KOPT-K1 (cell line): ENCODE data around the gene LRG1.
"Not testable (repeated sequence)": the region's sequence is repeated elsewhere in the genome, so short reads cannot be mapped to it uniquely, and the experiment has no call there.

Experiments
- H3K27ac ChIP-seq: fragments of 200-600 bp; sonication (generic); 2 replicates; pipeline ENCODE4 v1.5.1; 2016; ENCODE audit warnings: antibody characterized with exemption, mild to moderate bottlenecking, low read depth, low read length; ENCODE audit not compliant: poor library complexity, severe bottlenecking
- H3K36me3 ChIP-seq: fragments of 200-600 bp; sonication (generic); 2 replicates; pipeline ENCODE4 v1.5.1; 2017; ENCODE audit warnings: antibody characterized with exemption, mild to moderate bottlenecking, low read length, moderate library complexity; ENCODE audit not compliant: insufficient read depth
- H3K9me3 ChIP-seq: fragments of 200-600 bp; sonication (generic); 2 replicates; pipeline ENCODE4 v1.5.1; 2017; ENCODE audit warnings: antibody characterized with exemption, low read length, mild to moderate bottlenecking; ENCODE audit not compliant: insufficient read depth, poor library complexity, severe bottlenecking

The LRG1 gene

DNA sequence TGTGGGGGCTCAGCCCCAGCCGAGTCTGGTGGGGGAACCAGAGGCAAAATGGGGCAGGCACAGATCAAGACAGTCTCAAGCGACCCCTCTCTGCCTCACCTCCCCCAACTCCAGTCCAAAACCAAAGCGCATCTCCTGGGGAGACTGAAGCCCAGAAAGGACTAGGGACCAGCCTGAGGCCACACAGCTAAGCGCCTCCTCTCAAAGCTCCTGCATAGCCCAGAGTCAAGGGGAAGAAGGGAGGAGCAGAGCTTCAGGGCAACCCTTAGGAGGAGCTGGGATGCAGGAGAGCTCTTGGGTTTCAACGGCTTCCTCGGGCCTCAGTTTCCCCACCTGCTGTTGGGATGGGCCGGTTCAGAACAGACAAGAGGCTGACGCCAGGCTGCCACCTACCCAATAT lies 39.6 kb upstream of the LRG1 start:
- no peak overlapping the region for H3K27ac ChIP-seq
- no peaks in the 10 kb centered on the region for H3K36me3 ChIP-seq
- H3K9me3 ChIP-seq = no peaks in the 10 kb centered on the region

DNA sequence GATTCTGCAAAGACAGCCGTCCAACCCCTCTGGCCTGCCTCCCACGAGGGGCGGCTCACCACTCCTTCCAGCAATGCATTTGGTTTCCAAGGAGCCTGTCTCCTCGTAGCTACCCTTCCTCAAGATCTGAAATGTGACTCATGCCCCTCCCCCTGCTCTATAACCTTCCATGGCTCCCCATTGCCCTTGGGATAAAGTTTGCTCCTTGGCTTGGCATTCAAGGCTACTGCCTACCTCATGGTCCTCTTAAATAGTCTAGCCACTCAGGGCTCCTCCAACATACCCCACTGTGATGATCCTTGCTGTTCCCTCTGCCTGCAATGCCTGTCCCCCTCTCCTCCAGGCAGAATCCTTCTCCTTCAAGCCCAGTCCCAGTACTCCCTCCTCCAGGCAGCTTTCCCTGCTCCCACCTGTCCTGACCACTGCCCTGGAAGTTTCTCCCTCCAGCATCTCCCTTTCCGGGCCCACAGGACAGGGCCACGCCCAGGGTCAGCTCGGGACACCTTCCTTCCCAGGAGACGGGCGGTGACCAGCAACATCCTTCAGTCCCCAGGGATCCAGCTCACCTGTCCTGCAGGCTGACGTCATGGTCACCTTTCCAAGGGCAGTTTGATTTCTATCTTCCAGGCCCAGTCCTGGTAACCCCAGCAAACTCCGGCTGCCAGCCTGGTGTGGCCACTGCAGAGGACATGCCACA lies 38.9 kb upstream of the LRG1 start:
- no peaks in the 10 kb centered on the region for H3K9me3 ChIP-seq
- no peak overlapping the region for H3K27ac ChIP-seq
- no peaks in the 10 kb centered on the region for H3K36me3 ChIP-seq

DNA sequence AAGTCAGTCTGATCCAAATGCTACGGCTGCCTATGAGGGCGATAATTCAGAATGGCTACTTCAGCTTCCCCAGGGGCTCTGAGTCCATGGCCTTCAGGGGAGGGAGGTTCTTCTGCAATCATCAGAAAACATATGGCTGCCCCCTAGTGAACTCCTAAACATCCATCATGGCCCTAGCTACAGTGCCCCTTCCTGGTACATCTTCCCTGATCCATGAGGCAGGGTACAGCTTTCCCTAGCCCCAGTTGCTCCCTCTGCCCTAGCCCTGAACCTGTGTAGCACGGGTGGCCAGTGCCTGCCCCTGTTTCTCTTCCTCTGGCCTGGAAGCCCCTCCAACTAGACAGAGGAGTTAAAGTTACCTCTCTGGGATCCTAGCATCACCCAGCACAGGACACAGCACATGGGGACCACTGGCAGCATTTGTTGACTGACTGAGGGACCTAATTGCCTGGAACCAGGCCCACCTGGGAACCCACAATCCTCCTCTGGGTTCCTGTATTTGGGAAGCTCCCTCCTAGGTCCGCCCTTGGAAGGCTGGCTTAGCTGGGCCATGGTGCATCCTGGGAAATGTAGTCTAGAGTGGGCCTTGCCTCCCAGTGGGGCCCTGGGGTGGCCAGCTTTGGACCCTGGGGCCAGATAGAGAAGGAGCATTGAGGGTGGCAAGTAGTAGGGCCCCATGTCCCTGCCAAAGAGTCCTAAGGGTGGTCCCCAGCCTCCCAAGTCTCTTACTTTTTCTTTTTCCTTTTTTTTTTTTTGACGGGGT lies 37.4 kb upstream of the LRG1 start:
- Histone ChIP-seq H3K36me3 (no peaks in the 10 kb centered on the region), H3K27ac (no peak overlapping the region), H3K9me3 (no peaks in the 10 kb centered on the region)

DNA sequence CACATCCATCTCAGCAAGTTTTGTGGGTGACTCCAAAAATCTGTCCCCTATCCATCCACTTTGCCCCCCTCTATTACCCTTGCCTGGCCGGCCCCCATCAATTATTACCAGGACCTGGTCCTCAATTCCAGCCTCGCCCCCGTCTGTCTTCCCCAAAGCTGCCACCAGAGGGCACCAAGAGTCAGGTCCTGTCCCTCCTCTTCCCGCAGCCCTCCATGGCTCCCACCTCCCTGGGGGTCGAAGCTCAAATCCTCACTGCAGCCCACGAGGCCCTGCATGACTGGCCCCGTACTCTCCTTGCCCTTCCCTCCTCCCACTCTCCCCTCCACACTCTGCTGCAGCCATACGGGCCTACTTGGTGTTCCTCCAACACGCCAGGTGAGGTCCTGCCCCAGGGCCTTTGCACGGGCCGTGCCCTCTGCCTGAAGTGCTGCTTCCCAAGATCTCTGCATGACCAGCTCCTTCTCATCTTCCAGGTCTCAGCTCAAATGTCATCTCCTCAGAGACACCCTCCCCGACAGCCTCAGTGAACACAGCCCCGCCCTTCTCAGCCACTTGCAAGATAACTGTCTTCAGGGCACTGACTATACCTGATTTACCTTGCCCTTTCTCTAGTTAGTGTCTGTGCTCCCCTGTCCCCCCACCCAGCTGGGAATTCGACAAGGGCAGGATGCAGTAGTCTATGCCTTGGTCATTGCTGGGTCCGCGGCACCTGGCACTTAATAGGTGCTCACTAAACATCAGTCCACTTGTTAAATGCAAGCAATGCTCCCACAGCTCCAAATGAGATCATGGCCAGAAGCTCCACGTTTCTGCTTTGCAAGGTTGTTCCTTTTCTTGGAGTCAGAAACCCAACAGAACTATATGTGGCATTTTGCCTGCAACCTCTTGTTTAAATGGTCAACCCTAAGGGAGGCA lies 36.4 kb upstream of the LRG1 start:
- H3K36me3 ChIP-seq = no peaks in the 10 kb centered on the region
- no peaks in the 10 kb centered on the region for H3K9me3 ChIP-seq
- no peak overlapping the region for H3K27ac ChIP-seq

DNA sequence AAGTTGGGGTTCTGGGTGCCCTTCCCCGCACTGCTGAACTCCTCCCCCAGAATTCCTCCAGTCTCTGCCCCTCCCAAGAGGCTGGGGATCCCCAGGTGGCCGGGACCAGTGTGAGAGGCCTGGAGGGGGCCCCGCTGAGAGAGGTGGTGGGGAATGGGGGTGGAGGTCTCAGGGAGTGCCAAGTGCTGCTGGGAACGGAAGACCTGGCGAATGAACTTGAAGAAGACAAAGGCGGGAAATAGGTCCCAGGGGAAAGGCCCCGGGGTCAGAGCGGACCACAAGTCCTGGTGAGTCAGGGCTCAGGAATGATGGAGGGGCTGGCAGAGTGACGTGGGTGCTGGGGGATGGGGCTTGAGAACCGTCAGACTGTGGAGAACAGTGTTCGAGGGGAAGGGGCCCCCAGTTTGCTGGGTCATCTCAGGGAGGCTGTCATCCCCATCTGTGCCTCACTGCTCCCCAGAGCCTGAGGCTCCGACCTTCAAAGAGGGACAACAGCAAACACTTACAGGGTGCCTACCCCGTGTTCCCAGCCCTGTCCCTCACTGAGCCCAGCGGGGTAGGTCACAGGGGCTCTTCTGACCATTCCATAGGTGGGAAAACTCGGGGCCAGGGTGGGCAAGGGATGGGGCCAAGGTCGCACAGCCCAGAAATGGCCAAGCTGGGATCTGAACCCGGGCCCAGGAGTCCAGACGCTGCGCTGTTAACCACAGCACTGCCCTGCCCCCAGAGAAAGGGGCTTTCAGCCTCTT lies 35.6 kb upstream of the LRG1 start:
- H3K9me3 ChIP-seq = no peaks in the 10 kb centered on the region
- H3K27ac ChIP-seq = no peak overlapping the region
- no peaks in the 10 kb centered on the region for H3K36me3 ChIP-seq

DNA sequence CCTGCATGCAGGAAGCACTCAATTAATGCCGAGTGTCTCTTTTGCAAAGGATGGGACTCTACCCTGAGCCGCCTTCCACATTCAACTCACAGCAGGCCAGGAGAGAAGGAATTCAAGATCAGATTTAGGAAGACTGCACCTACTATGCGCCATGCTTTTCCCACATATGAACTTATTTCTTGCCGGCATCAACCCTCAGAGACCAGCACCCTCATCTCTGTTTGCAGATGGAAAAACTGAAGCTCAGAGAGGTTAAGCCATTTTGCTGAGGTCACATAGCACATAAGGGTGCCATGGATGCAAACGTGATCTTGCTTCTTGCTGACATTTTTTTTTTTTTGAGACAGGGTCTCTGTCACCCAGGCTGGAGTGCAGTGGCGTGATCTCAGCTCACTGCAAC lies 33.8 kb upstream of the LRG1 start:
- H3K9me3 ChIP-seq = no peaks in the 10 kb centered on the region
- H3K27ac ChIP-seq = no peak overlapping the region
- H3K36me3 ChIP-seq = no peaks in the 10 kb centered on the region

DNA sequence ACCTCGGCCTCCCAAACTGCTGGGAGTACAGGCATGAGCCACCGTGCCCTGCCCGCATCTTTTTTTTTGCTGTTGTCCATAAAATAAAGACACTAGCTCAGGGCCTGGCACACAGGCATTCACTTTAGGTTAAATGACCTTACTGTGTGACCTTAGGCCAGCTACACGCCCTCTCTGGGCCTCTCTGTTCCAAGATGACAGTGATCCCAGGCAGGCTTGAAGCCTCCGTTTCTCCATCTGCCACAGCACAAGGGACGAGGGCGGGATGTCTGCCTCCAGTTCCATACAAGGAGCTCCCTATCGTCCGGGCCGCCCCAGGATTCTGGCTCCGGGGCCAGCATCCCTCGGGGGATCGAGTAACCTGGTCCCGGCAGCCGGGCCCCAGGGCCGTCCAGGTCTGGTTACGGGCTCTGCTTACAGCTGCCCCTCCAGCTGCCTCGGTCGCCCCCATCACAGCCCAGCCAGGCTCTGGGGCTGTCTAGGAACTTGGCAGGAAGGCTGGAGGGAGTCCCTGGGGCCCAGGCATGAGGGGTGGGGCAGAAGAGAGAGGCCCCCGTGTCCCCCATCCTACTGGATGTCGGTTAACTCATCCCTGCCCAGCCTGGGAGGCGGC lies 31.6 kb upstream of the LRG1 start:
- no peak overlapping the region for H3K27ac ChIP-seq

DNA sequence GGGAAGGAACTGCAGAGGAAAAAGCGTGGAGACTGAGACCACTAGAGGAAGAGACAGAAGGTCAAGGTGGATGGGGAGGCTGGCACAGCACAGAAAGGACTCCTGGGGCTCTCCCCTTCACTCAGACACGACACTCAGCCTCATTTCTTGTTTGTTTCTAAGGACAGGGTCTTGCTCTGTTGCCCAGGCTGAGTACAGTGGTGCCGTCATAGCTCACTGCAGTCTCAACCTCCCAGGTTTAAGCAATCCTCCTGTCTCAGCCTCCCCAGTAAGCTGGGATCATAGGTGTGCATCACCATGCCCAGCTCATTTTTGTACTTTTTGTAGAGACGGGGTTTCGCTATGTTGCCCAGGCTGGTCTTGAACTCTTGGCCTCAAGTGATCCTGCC lies 31.1 kb upstream of the LRG1 start:
- no peak overlapping the region for H3K27ac ChIP-seq
- no peaks in the 10 kb centered on the region for H3K36me3 ChIP-seq
- no peaks in the 10 kb centered on the region for H3K9me3 ChIP-seq

More for the DNA sequence above, 31.6 kb upstream of the LRG1 start:
- Histone ChIP-seq H3K36me3 (no peaks in the 10 kb centered on the region), H3K9me3 (no peaks in the 10 kb centered on the region)

DNA sequence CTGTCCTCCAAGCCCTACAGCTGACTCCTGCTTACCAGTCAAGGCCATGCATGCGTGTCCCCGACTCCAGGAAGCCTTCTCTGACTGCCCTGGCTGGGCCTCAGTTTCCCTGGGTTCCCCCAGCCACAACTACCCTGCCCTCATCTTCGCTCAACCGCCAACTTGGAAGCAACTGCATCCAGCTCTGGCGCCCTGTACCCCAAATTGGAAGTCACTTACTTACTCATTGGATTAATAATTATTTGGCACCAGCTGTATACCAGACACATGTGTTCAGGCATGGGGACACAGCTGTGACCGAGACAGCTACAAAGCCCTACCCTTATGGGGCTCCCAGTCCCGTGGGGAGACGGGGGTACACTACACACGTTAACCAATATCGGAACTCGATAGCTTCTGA lies 30.6 kb upstream of the LRG1 start:
- Histone ChIP-seq H3K36me3 (no peaks in the 10 kb centered on the region), H3K9me3 (no peaks in the 10 kb centered on the region), H3K27ac (no peak overlapping the region)

DNA sequence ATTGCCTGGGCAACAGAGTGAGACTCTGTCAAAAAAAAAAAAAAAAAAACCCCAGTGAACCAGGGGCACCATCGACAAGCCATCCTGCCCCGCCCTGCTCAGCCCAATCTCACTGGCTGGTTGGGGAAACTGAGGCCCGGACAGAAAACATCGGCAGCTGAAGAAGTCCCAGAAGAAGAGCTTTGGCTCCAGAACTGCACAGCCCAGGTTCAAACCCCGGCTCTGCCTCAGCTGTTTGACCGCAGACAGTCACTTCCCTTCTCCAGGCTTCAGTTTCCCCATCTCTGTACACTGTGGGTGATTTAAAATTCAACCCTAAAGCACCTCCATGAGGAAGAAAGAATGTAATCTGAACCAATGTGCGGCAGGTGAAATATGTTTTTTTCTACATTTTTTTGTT lies 29.1 kb upstream of the LRG1 start:
- no peaks in the 10 kb centered on the region for H3K36me3 ChIP-seq
- no peak overlapping the region for H3K27ac ChIP-seq
- no peaks in the 10 kb centered on the region for H3K9me3 ChIP-seq

DNA sequence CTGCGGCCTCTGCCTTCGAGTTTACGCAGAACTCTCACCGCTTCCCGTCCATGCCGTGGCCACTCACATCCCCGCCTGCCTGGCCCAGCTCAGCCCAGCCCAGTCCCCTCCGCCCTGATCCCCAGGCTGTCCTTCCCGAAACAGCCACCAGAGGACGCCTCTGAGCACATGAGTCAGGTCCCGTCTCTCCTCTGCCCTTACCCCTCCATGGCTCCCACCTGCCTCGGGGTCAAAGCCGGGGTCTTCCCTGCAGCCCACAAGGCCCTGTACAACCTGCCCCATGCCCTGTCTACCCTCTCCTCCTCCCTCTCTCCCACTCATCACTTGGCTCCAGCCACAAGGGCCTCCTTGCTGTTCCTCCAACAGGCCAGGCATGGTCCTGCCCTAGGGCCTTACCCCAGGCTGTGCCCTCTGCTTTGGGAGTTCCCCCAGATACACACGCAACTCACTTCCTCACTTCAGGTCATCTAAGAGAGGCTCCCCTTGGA lies 27.8 kb upstream of the LRG1 start:
- Histone ChIP-seq H3K27ac (no peak overlapping the region), H3K36me3 (no peaks in the 10 kb centered on the region), H3K9me3 (no peaks in the 10 kb centered on the region)

DNA sequence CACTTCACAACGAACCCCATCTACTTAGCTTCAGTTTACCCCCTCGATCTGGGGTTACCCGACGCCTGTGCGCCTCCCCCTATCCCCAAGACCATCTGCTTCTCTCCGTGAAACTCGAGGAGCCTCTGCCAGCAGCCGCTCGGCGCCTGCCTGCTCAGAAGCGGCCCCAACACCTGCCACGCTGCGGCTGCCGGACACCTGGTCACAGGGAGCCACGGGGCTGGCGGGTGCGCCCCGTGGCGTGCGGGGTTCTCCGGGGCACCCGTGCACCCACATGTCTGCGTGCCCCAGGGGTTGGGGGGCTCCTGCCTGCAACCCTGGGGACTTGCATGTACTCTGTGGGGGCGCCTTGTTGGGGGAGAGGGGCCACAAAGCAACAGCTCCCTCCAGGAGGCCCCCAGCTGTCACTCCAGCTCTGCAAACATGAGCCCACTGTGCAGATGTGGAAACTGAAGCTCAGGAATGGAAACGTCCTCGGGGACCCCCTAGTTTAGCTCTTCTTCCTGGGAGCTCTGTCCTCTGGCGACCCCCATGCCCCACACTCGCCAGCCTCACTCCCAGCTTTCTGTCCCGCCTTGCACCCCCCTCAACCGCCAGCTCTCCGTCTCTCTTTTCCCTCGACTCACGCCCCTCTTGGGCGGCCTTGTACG lies 26.7 kb upstream of the LRG1 start:
- Histone ChIP-seq H3K36me3 (no peaks in the 10 kb centered on the region), H3K27ac (no peak overlapping the region), H3K9me3 (no peaks in the 10 kb centered on the region)

DNA sequence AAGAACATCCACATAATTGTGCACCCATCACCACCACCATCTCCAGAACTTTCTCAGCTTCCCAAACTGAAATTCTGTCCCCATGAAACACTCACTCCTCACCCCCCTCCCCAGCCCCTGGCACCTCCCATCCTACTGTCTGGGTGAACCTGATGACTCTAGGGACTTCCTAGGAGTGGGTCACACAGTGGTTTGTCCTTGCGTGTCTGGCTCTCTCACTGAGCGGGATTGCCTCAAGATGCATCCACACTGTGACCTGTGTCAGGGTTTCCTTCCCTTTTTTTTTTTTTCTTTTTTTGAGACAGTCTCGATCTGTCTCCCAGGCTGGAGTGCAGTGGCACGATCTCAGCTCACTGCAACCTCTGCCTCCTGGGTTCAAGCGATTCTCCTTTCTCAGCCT lies 23.7 kb upstream of the LRG1 start:
- not testable (repeated sequence) for H3K9me3 ChIP-seq, H3K27ac ChIP-seq, H3K36me3 ChIP-seq

DNA sequence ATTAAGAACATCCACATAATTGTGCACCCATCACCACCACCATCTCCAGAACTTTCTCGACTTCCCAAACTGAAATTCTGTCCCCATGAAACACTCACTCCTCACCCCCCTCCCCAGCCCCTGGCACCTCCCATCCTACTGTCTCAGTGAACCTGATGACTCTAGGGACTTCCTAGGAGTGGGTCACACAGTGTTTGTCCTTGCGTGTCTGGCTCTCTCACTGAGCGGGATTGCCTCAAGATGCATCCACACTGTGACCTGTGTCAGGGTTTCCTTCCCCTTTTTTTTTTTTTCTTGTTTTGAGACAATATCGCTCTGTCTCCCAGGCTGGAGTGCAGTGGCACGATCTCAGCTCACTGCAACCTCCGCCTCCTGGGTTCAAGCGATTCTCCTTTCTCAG lies 22.2 kb upstream of the LRG1 start:
- H3K9me3 ChIP-seq, H3K36me3 ChIP-seq, H3K27ac ChIP-seq: not testable (repeated sequence)
